Measurements from ENCODE around the gene DDAH1. TPM values are rescaled to one million over a fixed set of nuclear protein-coding genes. Genes with fewer than 3 reads are reported as not detected.

The DDAH1 gene
- total RNA-seq, 2 experiments from 2014 or later, result not detected

DNA sequence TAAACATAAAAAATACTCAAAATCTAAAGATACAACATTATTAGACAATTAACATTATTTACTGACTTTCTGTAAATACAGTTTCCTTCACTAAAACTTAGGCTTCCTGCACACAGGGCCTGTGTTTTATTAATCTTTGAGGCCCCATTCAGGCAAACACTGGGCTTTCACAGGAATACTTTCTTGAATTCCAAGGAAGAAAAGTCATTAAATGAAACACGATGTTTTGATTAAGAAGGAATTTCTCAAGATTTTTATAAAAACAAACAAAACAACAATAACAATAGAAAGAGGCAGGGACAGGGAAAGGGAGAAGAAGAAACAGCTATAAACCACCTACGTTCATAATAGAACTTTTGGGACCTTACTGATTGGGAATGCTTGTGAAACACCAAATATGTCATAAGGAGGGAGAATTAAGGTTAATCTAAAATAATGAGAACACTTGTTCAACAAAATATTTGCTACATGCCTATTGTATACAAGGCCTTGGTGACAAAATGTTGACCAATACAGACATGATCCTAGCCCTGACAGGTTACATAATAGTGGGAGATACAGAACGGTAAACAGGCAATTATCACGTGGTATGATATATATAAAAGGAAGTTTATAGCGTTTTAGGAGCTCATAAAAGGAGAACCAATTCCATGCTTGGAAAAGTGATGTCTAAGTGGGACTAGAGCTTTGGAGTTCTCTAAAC lies 3.6 kb downstream of the DDAH1 start:
- Histone ChIP-seq H3K4me3 (ENCODE audit: low read length) (no peak overlapping the region), H3K4me1 (ENCODE audit: insufficient read depth, low read length) (peaks cover 8% of the 10 kb centered on the region), H3K9me3 (ENCODE audit: control insufficient read depth in 1 of 2, insufficient read depth in 1 of 2, low read length in 2 of 2) (no peaks in the 10 kb centered on the region), H3K27ac (ENCODE audit: low read depth in 1 of 2, low read length in 2 of 2) (no peak overlapping the region), H3K36me3 (ENCODE audit: insufficient read depth, low read length) (no peaks in the 10 kb centered on the region), H3K27me3 (ENCODE audit: control insufficient read depth in 1 of 2, insufficient read depth in 2 of 2, low read length in 2 of 2) (peaks cover 21 to 50% of the 10 kb centered on the region in 2 experiments)
- DNase-seq, result no peak
- TF ChIP-seq, protein P1, sequence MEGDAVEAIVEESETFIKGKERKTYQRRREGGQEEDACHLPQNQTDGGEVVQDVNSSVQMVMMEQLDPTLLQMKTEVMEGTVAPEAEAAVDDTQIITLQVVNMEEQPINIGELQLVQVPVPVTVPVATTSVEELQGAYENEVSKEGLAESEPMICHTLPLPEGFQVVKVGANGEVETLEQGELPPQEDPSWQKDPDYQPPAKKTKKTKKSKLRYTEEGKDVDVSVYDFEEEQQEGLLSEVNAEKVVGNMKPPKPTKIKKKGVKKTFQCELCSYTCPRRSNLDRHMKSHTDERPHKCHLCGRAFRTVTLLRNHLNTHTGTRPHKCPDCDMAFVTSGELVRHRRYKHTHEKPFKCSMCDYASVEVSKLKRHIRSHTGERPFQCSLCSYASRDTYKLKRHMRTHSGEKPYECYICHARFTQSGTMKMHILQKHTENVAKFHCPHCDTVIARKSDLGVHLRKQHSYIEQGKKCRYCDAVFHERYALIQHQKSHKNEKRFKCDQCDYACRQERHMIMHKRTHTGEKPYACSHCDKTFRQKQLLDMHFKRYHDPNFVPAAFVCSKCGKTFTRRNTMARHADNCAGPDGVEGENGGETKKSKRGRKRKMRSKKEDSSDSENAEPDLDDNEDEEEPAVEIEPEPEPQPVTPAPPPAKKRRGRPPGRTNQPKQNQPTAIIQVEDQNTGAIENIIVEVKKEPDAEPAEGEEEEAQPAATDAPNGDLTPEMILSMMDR (IDR thresholded peaks at IDR 0.05), result no peak
- ATAC-seq (ENCODE audit: poor library complexity), result no peak
- CTCF ChIA-PET, result no interaction called here
- Mint-ChIP-seq H3K27me3 (peaks cover 42% of the 10 kb centered on the region), H3K4me1 (ENCODE audit: low read depth) (no peaks in the 10 kb centered on the region), H3K36me3 (ENCODE audit: low read depth) (no peaks in the 10 kb centered on the region), H3K4me3 (no peak overlapping the region), H3K27ac (no peak overlapping the region), H3K9me3 (no peaks in the 10 kb centered on the region)
- POLR2A ChIA-PET, result interaction anchor here (1.6 kb wide), 1 partner anchor 260 kb away, joined by 3 read pairs; no protein-coding TSS in a partner anchor
- intact Hi-C loops (cut with DNase I, micrococcal nuclease), result no loop called here

DNA sequence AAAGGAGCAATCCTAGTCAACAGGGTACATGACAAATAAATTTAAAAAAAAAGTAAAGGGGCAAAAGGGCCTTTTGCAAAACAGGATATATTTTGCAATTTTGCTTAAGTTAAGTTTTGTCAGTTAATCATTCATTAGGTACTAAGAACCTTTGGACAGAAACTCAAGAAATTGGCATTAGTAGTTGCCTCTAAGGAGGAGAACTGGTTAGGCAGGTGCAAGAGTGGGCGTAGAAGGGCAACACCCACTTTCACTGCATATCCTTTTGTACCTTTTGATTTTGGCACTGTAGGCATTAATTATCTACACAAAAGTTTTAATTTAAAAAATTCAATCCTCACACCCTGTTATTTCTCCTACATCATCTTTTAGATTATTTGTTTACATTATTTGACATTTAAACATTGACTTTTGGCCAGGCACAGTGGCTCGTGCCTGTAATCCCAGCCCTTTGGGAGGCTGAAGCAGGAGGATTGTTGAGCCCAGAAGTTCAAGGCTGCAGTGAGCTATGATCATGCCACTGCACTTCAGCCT lies 4.3 kb downstream of the DDAH1 start:
- no peaks in the 10 kb centered on the region for H3K9me3 ChIP-seq (ENCODE audit: control insufficient read depth in 1 of 2, insufficient read depth in 1 of 2, low read length in 2 of 2)
- no peaks in the 10 kb centered on the region for H3K36me3 ChIP-seq (ENCODE audit: insufficient read depth, low read length)
- H3K36me3 Mint-ChIP-seq (ENCODE audit: low read depth), result no peaks in the 10 kb centered on the region
- no peaks in the 10 kb centered on the region for H3K9me3 Mint-ChIP-seq
- no peak overlapping the region for H3K27ac Mint-ChIP-seq
- intact Hi-C loops (cut with DNase I, micrococcal nuclease), result no loop called here
- TF ChIP-seq, protein P1 (IDR thresholded peaks at IDR 0.05), result no peak
- no peak overlapping the region for H3K4me3 ChIP-seq (ENCODE audit: low read length)
- ChIA-PET POLR2A (no interaction called here), CTCF (no interaction called here)
- no peaks in the 10 kb centered on the region for H3K4me1 Mint-ChIP-seq (ENCODE audit: low read depth)
- ATAC-seq (ENCODE audit: poor library complexity) (no peak), DNase-seq (no peak)
- H3K27me3 Mint-ChIP-seq, result peaks cover 34% of the 10 kb centered on the region
- no peak overlapping the region for H3K27ac ChIP-seq (ENCODE audit: low read depth in 1 of 2, low read length in 2 of 2)
- peaks cover 14 to 43% of the 10 kb centered on the region in 2 experiments for H3K27me3 ChIP-seq (ENCODE audit: control insufficient read depth in 1 of 2, insufficient read depth in 2 of 2, low read length in 2 of 2)
- H3K4me3 Mint-ChIP-seq, result no peak overlapping the region
- H3K4me1 ChIP-seq (ENCODE audit: insufficient read depth, low read length), result peaks cover 8% of the 10 kb centered on the region

DNA sequence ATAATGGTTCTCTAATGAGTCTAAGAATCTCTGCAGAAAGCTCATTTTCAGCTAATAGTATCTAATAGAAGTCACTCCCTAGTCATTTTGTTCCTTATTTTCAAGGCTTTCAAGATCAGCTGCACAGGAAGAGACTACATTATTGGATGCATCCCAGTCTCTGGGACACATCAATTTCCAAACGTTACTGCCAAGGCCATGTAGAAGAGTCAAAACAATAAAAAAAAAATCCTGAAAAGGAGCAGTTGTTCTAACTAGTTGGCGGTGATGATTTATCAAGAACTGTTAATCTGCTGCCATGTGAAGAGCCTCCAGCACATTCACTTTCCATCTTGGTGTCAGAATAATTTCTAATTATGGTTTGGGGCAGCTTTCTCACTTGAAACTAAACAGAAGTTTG lies 5.7 kb downstream of the DDAH1 start:
- ChIA-PET CTCF (no interaction called here), POLR2A (no interaction called here)
- Histone ChIP-seq H3K27ac (ENCODE audit: low read depth in 1 of 2, low read length in 2 of 2) (no peak overlapping the region), H3K9me3 (ENCODE audit: control insufficient read depth in 1 of 2, insufficient read depth in 1 of 2, low read length in 2 of 2) (no peaks in the 10 kb centered on the region), H3K4me1 (ENCODE audit: insufficient read depth, low read length) (peaks cover 3% of the 10 kb centered on the region), H3K4me3 (ENCODE audit: low read length) (no peak overlapping the region), H3K27me3 (ENCODE audit: control insufficient read depth in 1 of 2, insufficient read depth in 2 of 2, low read length in 2 of 2) (peaks cover 12 to 32% of the 10 kb centered on the region in 2 experiments), H3K36me3 (ENCODE audit: insufficient read depth, low read length) (no peaks in the 10 kb centered on the region)
- TF ChIP-seq, protein P1 (IDR thresholded peaks at IDR 0.05), result no peak
- Mint-ChIP-seq H3K4me1 (ENCODE audit: low read depth) (no peaks in the 10 kb centered on the region), H3K27ac (no peak overlapping the region), H3K9me3 (no peaks in the 10 kb centered on the region), H3K27me3 (peaks cover 31% of the 10 kb centered on the region), H3K36me3 (ENCODE audit: low read depth) (no peaks in the 10 kb centered on the region), H3K4me3 (no peak overlapping the region)
- intact Hi-C loops (cut with DNase I, micrococcal nuclease), result no loop called here
- no peak for ATAC-seq (ENCODE audit: poor library complexity)
- DNase-seq, result no peak
